Measurements from ENCODE around the gene TMEM101.

Gene TMEM101

DNA sequence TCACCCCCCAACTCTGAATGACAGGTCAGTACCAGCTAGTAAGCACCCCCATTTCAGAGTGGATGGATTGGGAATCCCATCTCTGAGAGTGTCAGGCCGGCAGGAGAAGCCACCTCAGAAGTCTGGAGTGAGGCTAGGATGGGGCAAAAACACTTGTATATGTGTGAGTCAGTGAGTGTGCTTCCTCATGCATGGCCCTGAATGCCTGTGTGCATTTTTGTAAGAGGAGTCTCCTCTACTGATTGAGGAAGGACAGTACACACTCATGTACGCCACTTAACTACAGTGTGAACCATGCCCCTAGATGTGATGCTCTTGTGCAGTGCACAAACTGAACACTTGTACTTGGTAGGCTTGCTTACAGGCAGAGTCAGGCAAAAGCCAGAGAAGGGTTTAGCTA lies 32.6 kb downstream of the TMEM101 start:
- Histone ChIP-seq H3K4me2 (no peak overlapping the region), H3K27ac (no peak overlapping the region), H4K20me1 (ENCODE audit: insufficient read depth) (no peaks in the 10 kb centered on the region), H3K79me2 (ENCODE audit: insufficient read depth, low read depth) (no peaks in the 10 kb centered on the region), H3K4me3 (IDR thresholded peaks at IDR 0.05; ENCODE audit: insufficient read depth, low read depth, low read length) (no peak overlapping the region), H3K9ac (no peak overlapping the region), H3K4me1 (ENCODE audit: low read depth, poor library complexity, severe bottlenecking) (no peaks in the 10 kb centered on the region), H2AFZ (ENCODE audit: low read depth) (no peak overlapping the region), H3K27me3 (ENCODE audit: insufficient read depth, low read depth) (peaks cover 3% of the 10 kb centered on the region; the same call in 1 of the 2 replicates), H3K36me3 (ENCODE audit: insufficient read depth) (no peaks in the 10 kb centered on the region)
- no peak for TF ChIP-seq CTCF (conservative IDR thresholded peaks at IDR 0.05; ENCODE audit: low read depth, low read length)

DNA sequence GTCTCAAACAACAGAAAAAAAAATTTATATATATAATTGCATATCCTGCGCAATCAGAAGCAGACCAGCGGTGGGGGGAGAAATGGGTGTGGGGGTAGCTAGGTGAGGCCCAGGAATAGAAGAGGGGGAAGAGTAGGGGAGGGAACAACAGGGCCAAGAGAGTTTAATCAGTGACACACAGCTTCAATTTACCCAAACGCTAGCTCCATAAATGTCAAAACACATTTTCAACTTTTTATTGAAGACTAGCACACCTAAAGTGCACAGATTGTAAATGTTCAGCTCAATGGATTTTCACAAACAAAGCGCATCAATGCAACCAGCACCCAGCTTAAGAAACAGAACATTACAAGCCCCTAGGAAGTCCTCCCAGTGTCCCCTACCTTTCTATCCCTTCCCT lies 35.1 kb downstream of the TMEM101 start:
- TF ChIP-seq CTCF (conservative IDR thresholded peaks at IDR 0.05; ENCODE audit: low read depth, low read length): no peak

GRCh38 chr17:43979011-43979410 lies 35.8 kb downstream of the TMEM101 start:
- TF ChIP-seq CTCF (conservative IDR thresholded peaks at IDR 0.05; ENCODE audit: low read depth, low read length): no peak
- no peaks in the 10 kb centered on the region for H3K79me2 ChIP-seq (ENCODE audit: insufficient read depth, low read depth)
- H3K27me3 ChIP-seq (ENCODE audit: insufficient read depth, low read depth): peaks cover 3% of the 10 kb centered on the region; the same call in 1 of the 2 replicates

More for the DNA sequence above, 35.1 kb downstream of the TMEM101 start:
- H3K9ac ChIP-seq: no peak overlapping the region
- H3K4me2 ChIP-seq: no peak overlapping the region
- no peaks in the 10 kb centered on the region for H4K20me1 ChIP-seq (ENCODE audit: insufficient read depth)
- H3K36me3 ChIP-seq (ENCODE audit: insufficient read depth): no peaks in the 10 kb centered on the region
- no peak overlapping the region for H3K27ac ChIP-seq
- no peak overlapping the region for H2AFZ ChIP-seq (ENCODE audit: low read depth)
- no peak overlapping the region for H3K4me3 ChIP-seq (IDR thresholded peaks at IDR 0.05; ENCODE audit: insufficient read depth, low read depth, low read length)
- peaks cover 3% of the 10 kb centered on the region; the same call in 1 of the 2 replicates for H3K27me3 ChIP-seq (ENCODE audit: insufficient read depth, low read depth)
- H3K79me2 ChIP-seq (ENCODE audit: insufficient read depth, low read depth): no peaks in the 10 kb centered on the region
- no peaks in the 10 kb centered on the region for H3K4me1 ChIP-seq (ENCODE audit: low read depth, poor library complexity, severe bottlenecking)

DNA sequence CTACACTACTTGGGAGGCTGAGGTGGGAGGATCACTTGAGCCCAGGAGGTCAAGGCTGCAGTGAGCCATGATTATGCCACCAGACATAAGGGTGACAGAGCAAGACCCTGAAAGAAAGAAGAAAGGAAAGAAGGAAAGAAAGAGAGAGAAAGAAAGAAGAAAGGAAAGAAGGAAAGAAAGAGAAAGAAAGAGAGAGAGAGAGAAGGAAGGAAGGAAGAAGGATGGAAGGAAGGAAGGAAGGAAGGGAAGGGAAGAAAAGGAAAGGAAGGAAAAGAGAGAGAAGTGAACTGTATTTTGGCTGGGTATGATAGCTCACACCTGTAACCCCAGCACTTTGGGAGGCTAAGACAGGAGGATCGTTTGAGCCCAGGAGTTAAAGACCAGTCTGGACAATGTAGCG lies 36.7 kb downstream of the TMEM101 start:
- Histone ChIP-seq H3K4me1 (ENCODE audit: low read depth, poor library complexity, severe bottlenecking) (no peaks in the 10 kb centered on the region), H3K27ac (no peak overlapping the region), H2AFZ (ENCODE audit: low read depth) (no peak overlapping the region), H3K9ac (no peak overlapping the region), H3K4me3 (IDR thresholded peaks at IDR 0.05; ENCODE audit: insufficient read depth, low read depth, low read length) (no peak overlapping the region), H3K4me2 (no peak overlapping the region), H3K36me3 (ENCODE audit: insufficient read depth) (no peaks in the 10 kb centered on the region), H3K27me3 (ENCODE audit: insufficient read depth, low read depth) (peaks cover 3% of the 10 kb centered on the region; the same call in 1 of the 2 replicates), H4K20me1 (ENCODE audit: insufficient read depth) (no peaks in the 10 kb centered on the region), H3K79me2 (ENCODE audit: insufficient read depth, low read depth) (no peaks in the 10 kb centered on the region)
- no peak for TF ChIP-seq CTCF (conservative IDR thresholded peaks at IDR 0.05; ENCODE audit: low read depth, low read length)

More at GRCh38 chr17:43979011-43979410, 35.8 kb downstream of the TMEM101 start:
- H3K36me3 ChIP-seq (ENCODE audit: insufficient read depth): no peaks in the 10 kb centered on the region
- H4K20me1 ChIP-seq (ENCODE audit: insufficient read depth): no peaks in the 10 kb centered on the region
- H2AFZ ChIP-seq (ENCODE audit: low read depth): no peak overlapping the region
- no peak overlapping the region for H3K27ac ChIP-seq
- H3K4me1 ChIP-seq (ENCODE audit: low read depth, poor library complexity, severe bottlenecking): no peaks in the 10 kb centered on the region
- no peak overlapping the region for H3K4me2 ChIP-seq
- H3K9ac ChIP-seq: no peak overlapping the region
- no peak overlapping the region for H3K4me3 ChIP-seq (IDR thresholded peaks at IDR 0.05; ENCODE audit: insufficient read depth, low read depth, low read length)
